BLaER1 (cell line): ENCODE results near the gene MRC2.
"Not testable (repeated sequence)": the region's sequence is repeated elsewhere in the genome, so short reads cannot be mapped to it uniquely, and the experiment has no call there.

Experiments used
- H3K27ac ChIP-seq: shearing (Covaris generic); formaldehyde crosslinking; 2 replicates; pipeline ENCODE4 v1.8.1; 2022
- H3K27me3 ChIP-seq: shearing (Covaris generic); formaldehyde crosslinking; 2 replicates; pipeline ENCODE4 v1.8.1; 2022
- H3K36me3 ChIP-seq: shearing (Covaris generic); formaldehyde crosslinking; 2 replicates; pipeline ENCODE4 v1.8.1; 2022
- H3K4me1 ChIP-seq: shearing (Covaris generic); formaldehyde crosslinking; 2 replicates; pipeline ENCODE4 v1.8.1; 2022
- H3K4me2 ChIP-seq: shearing (Covaris generic); formaldehyde crosslinking; 2 replicates; pipeline ENCODE4 v1.8.1; 2022
- H3K4me3 ChIP-seq: shearing (Covaris generic); formaldehyde crosslinking; 2 replicates; pipeline ENCODE4 v1.8.1; 2022
- H3K9ac ChIP-seq: shearing (Covaris generic); formaldehyde crosslinking; 2 replicates; pipeline ENCODE4 v1.8.1; 2022
- H3K9me3 ChIP-seq: shearing (Covaris generic); formaldehyde crosslinking; 2 replicates; pipeline ENCODE4 v1.8.1; 2022
- H4K20me1 ChIP-seq: shearing (Covaris generic); formaldehyde crosslinking; 2 replicates; pipeline ENCODE4 v1.8.1; 2022
- Cebpa-rat ChIP-seq: shearing (Covaris generic); IDR thresholded peaks from 2 replicates; pipeline ENCODE4 v1.8.1; 2022

Gene MRC2

GRCh38 chr17:62688398-62689160 is 61.1 kb downstream of the MRC2 start:
- Histone ChIP-seq H3K9me3 (no peaks in the 10 kb centered on the region), H3K36me3 (peaks cover 76% of the 10 kb centered on the region), H3K9ac (no peak overlapping the region), H4K20me1 (no peaks in the 10 kb centered on the region), H3K27me3 (no peaks in the 10 kb centered on the region), H3K4me3 (no peak overlapping the region), H3K27ac (0 out of 2 replicates have a peak overlapping the region, but pooled peaks have one; percentile 4), H3K4me1 (peaks cover 24% of the 10 kb centered on the region), H3K4me2 (no peak overlapping the region)
- no peak for TF ChIP-seq Cebpa-rat

DNA sequence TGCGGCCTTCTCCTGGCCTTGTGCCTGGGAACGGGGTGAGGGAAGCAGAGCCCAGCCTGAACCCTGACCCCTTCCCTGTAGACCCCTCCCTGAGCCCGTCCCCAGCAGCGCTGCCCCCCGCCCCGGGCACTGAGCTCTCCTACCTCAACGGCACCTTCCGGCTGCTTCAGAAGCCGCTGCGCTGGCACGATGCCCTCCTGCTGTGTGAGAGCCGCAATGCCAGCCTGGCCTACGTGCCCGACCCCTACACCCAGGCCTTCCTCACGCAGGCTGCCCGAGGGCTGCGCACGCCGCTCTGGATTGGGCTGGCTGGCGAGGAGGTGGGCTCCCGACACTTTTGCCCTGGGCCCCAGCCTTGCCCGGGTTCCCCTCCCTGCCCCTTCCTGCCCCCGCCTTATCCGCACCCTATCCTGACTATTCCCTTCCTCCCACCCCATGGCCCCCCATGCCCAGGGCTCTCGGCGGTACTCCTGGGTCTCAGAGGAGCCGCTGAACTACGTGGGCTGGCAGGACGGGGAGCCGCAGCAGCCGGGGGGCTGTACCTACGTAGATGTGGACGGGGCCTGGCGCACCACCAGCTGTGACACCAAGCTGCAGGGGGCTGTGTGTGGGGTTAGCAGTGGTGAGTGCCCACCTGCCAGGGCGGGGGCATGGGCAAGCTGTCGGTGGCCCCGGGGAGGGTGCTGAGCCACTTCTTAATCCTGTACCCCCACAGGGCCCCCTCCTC is 62.1 kb downstream of the MRC2 start:
- no peaks in the 10 kb centered on the region for H3K9me3 ChIP-seq
- H3K36me3 ChIP-seq, result peaks cover 66% of the 10 kb centered on the region
- no peak overlapping the region for H3K4me2 ChIP-seq

DNA sequence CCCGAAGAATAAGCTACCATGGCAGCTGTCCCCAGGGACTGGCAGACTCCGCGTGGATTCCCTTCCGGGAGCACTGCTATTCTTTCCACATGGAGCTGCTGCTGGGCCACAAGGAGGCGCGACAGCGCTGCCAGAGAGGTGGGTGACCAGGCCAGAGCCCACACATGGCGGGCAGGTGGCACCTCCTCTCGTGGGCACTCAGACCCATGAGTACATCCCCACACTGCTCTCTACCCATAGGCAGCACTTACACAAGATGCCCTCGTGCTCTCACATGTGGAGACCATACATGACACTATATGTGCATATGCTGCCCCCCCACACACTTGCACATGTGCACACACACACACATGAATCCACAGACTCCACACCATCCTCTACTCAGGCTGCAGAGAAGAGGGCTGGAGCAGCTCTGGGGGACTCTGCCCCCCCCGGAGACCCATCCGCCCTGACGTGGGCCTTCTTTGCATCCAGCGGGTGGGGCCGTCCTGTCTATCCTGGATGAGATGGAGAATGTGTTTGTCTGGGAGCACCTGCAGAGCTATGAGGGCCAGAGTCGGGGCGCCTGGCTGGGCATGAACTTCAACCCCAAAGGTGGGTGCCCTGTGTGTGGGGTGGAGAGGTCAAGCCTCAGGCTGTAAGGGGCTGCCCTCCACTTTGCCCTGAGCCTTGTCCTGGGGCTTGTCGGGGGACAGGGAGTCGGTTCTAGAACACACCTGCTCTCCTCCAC is 62.9 kb downstream of the MRC2 start:
- Histone ChIP-seq H3K36me3 (peaks cover 61% of the 10 kb centered on the region), H3K4me2 (no peak overlapping the region), H3K27ac (no peak overlapping the region), H3K27me3 (no peaks in the 10 kb centered on the region), H3K9me3 (no peaks in the 10 kb centered on the region), H4K20me1 (no peaks in the 10 kb centered on the region), H3K4me3 (no peak overlapping the region), H3K4me1 (peaks cover 40% of the 10 kb centered on the region), H3K9ac (no peak overlapping the region)
- no peak for TF ChIP-seq Cebpa-rat

More for the DNA sequence above, 62.1 kb downstream of the MRC2 start:
- Histone ChIP-seq H3K27ac (no peak overlapping the region), H4K20me1 (no peaks in the 10 kb centered on the region), H3K4me3 (no peak overlapping the region), H3K27me3 (no peaks in the 10 kb centered on the region), H3K4me1 (peaks cover 34% of the 10 kb centered on the region), H3K9ac (no peak overlapping the region)
- no peak for TF ChIP-seq Cebpa-rat

- Histone ChIP-seq H3K4me1 (peaks cover 49% of the 10 kb centered on the region), H3K36me3 (peaks cover 49% of the 10 kb centered on the region), H3K27ac (peak overlapping the region; percentile 62), H3K4me2 (peak overlapping the region; percentile 80), H3K9ac (0 out of 2 replicates have a peak overlapping the region, but pooled peaks have one; percentile 60)
- H3K27me3 ChIP-seq, H3K9me3 ChIP-seq, H4K20me1 ChIP-seq, H3K4me3 ChIP-seq: not testable (repeated sequence)
Observed at GRCh38 chr17:62691589-62691915, 64.1 kb downstream of the MRC2 start.

DNA sequence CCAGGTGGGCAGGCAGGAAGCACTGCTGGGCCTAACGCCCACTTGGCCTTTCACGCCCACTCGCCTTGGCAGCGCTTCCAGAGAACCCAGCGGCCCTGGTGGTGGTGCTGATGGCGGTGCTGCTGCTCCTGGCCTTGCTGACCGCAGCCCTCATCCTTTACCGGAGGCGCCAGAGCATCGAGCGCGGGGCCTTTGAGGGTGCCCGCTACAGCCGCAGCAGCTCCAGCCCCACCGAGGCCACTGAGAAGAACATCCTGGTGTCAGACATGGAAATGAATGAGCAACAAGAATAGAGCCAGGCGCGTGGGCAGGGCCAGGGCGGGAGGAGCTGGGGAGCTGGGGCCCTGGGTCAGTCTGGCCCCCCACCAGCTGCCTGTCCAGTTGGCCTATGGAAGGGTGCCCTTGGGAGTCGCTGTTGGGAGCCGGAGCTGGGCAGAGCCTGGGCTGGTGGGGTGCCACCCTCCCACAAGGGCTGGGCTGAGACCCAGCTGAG is 64.7 kb downstream of the MRC2 start:
- Histone ChIP-seq H3K27ac (peak overlapping the region; percentile 62), H3K9ac (peak overlapping the region; percentile 60)

DNA sequence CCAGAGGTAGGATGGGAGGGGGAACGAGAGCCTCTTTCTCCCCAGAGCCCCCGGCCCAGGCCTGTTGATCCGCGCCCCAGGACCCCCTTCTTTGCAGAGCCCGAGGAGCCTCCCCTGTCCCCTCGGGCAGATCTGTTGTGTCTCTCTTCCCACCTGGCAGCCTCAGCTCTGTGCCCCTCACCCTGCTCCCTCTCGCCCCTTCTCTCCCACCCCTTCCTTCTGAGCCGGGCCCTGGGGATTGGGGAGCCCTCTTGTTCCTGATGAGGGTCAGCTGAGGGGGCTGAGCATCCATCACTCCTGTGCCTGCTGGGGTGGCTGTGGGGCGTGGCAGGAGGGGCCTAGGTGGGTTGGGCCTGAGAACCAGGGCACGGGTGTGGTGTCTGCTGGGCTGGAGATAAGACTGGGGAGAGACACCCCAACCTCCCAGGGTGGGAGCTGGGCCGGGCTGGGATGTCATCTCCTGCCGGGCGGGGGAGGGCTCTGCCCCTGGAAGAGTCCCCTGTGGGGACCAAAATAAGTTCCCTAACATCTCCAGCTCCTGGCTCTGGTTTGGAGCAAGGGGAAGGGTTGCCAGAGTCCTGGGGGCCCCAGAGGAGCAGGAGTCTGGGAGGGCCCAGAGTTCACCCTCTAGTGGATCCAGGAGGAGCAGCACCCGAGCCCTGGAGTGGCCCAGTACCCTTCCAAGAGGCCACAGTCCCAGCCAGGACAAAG is 65.4 kb downstream of the MRC2 start:
- Histone ChIP-seq H3K9ac (peak overlapping the region; percentile 60), H3K4me2 (peak overlapping the region; percentile 80), H3K27me3 (no peaks in the 10 kb centered on the region), H3K9me3 (no peaks in the 10 kb centered on the region), H3K4me3 (peak overlapping the region; percentile 33; the same call in 1 of the 2 replicates), H3K4me1 (peaks cover 49% of the 10 kb centered on the region), H4K20me1 (no peaks in the 10 kb centered on the region), H3K36me3 (peaks cover 43% of the 10 kb centered on the region), H3K27ac (peak overlapping the region; percentile 62)
- no peak for TF ChIP-seq Cebpa-rat

More for the DNA sequence above, 64.7 kb downstream of the MRC2 start:
- Histone ChIP-seq H3K4me2 (peak overlapping the region; percentile 80), H3K4me1 (peaks cover 49% of the 10 kb centered on the region), H3K4me3 (no peak overlapping the region), H3K9me3 (no peaks in the 10 kb centered on the region), H4K20me1 (no peaks in the 10 kb centered on the region), H3K27me3 (no peaks in the 10 kb centered on the region), H3K36me3 (peaks cover 45% of the 10 kb centered on the region)
- TF ChIP-seq Cebpa-rat, result no peak

DNA sequence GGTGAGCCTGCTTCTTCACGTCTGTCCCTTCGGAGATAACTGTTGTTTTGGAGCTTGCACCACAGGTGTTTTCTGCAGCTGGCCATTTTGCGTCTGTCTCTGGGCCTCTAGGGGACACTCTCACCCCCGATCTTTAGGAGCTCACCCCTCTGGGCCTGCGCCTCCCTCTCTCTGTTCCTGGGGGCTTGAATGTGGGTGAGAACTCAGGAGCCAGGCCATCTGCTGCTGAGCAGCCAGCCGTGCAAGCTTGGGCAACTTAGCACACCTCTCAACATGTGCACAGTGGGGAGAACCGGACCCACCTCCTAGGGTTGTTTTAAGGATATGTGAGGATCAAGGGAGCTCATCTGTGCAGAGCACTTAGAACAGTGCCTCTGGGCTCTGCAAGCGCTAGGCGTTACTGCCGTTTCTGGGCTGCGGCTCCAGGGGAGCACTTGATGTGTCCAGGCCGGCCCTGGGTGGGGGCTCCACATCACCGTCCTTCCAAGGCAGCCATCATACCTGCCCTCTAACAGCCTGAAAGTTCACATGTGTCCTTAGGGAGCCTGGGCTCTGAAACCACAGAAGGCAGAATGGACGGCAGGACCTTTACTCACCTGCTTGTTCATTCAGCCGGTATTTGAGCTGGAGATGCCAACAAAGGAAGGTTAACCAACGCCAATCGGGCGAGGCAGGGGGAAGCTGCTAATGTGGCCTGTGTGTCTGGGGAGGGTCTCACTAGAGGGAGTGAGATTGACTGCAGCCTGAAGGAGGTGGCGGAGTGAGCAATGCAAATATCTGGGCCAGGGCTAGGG is 66.3 kb downstream of the MRC2 start:
- 0 out of 2 replicates have a peak overlapping the region, but pooled peaks have one; percentile 33 for H3K4me3 ChIP-seq
- H3K27me3 ChIP-seq, result no peaks in the 10 kb centered on the region
- peaks cover 49% of the 10 kb centered on the region for H3K4me1 ChIP-seq
- H3K4me2 ChIP-seq, result peak overlapping the region; percentile 80
- H4K20me1 ChIP-seq, result no peaks in the 10 kb centered on the region
- peak overlapping the region; percentile 60; the same call in 1 of the 2 replicates for H3K9ac ChIP-seq
- H3K27ac ChIP-seq, result peak overlapping the region; percentile 62; the same call in 1 of the 2 replicates
- peaks cover 34% of the 10 kb centered on the region for H3K36me3 ChIP-seq
- no peak for TF ChIP-seq Cebpa-rat
- no peaks in the 10 kb centered on the region for H3K9me3 ChIP-seq

DNA sequence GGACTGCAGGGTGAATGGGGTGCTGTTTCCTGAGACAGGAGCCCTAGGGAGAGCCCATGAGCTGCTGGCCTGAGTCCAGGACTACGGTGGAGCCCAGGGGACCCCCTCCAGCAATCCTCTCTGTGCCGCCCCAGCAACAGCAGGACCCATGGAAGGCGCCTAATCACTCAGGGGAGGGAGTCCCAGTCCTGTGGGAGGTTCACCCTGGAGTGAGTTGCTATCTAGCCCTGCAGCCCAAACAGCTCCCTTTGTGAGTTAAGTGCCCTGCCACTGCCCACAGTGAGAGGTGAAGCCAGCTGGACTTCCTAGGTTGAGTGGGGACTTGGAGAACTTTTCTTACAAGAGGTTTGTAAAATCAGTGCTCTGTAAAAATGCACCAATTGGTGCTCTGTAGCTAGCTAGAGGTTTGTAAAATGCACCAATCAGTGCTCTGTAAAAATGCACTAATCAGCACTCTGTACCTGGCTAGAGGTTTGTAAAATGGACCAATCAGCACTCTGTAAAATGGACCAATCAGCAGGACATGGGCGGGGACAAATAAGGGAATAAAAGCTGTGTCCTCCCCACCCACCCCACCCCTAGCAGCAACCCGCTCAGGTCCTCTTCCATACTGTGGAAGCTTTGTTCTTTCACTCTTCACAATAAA is 67.7 kb downstream of the MRC2 start:
- not testable (repeated sequence) for H3K9me3 ChIP-seq, H3K4me3 ChIP-seq, H3K27me3 ChIP-seq, H4K20me1 ChIP-seq, H3K9ac ChIP-seq
- Histone ChIP-seq H3K27ac (0 out of 2 replicates have a peak overlapping the region, but pooled peaks have one; percentile 62), H3K4me2 (peak overlapping the region; percentile 80), H3K36me3 (peaks cover 20% of the 10 kb centered on the region), H3K4me1 (peaks cover 49% of the 10 kb centered on the region)
